ENCODE measurements around the gene SLC38A3. TPM values are rescaled to one million over a fixed set of nuclear protein-coding genes. Genes with fewer than 3 reads are reported as not detected.
A peak's percentile ranks its signal among the peaks of the same experiment; 100 is the strongest.

SLC38A3 gene
- total RNA-seq, 1 donor from 2014 or later, result not detected

GRCh38 chr3:50162034-50162883, 42.8 kb upstream of the SLC38A3 start:
- TF ChIP-seq CTCF (IDR thresholded peaks at IDR 0.05; ENCODE audit: partially characterized antibody, unreplicated experiment), result no peak
- peaks cover 29% of the 10 kb centered on the region for H3K4me1 Mint-ChIP-seq (ENCODE audit: low read depth, unreplicated experiment)
- H3K27ac Mint-ChIP-seq (ENCODE audit: unreplicated experiment), result no peak overlapping the region
- H3K27me3 Mint-ChIP-seq (ENCODE audit: unreplicated experiment), result peaks cover 6% of the 10 kb centered on the region
- no peak for DNase-seq
- no peaks in the 10 kb centered on the region for H3K36me3 Mint-ChIP-seq (ENCODE audit: unreplicated experiment)
- peaks cover 1% of the 10 kb centered on the region for H3K9me3 Mint-ChIP-seq (ENCODE audit: unreplicated experiment)
- H3K4me3 Mint-ChIP-seq (ENCODE audit: unreplicated experiment), result no peak overlapping the region

- Mint-ChIP-seq H3K27me3 (ENCODE audit: unreplicated experiment) (peaks cover 4% of the 10 kb centered on the region), H3K4me1 (ENCODE audit: low read depth, unreplicated experiment) (peaks cover 28% of the 10 kb centered on the region), H3K36me3 (ENCODE audit: unreplicated experiment) (no peaks in the 10 kb centered on the region), H3K27ac (ENCODE audit: unreplicated experiment) (no peak overlapping the region), H3K4me3 (ENCODE audit: unreplicated experiment) (no peak overlapping the region), H3K9me3 (ENCODE audit: unreplicated experiment) (peaks cover 7% of the 10 kb centered on the region)
- TF ChIP-seq CTCF (IDR thresholded peaks at IDR 0.05; ENCODE audit: partially characterized antibody, unreplicated experiment), result no peak
- DNase-seq, result no peak
Observed at GRCh38 chr3:50163572-50164455, 41.3 kb upstream of the SLC38A3 start.

GRCh38 chr3:50164481-50164880, 40.6 kb upstream of the SLC38A3 start:
- Mint-ChIP-seq H3K4me3 (ENCODE audit: unreplicated experiment) (peak overlapping the region; percentile 42), H3K27me3 (ENCODE audit: unreplicated experiment) (peaks cover 4% of the 10 kb centered on the region), H3K36me3 (ENCODE audit: unreplicated experiment) (no peaks in the 10 kb centered on the region), H3K27ac (ENCODE audit: unreplicated experiment) (peak overlapping the region; percentile 62), H3K4me1 (ENCODE audit: low read depth, unreplicated experiment) (peaks cover 28% of the 10 kb centered on the region), H3K9me3 (ENCODE audit: unreplicated experiment) (peaks cover 7% of the 10 kb centered on the region)
- no peak for TF ChIP-seq CTCF (IDR thresholded peaks at IDR 0.05; ENCODE audit: partially characterized antibody, unreplicated experiment)
- DNase-seq, result no peak

GRCh38 chr3:50164984-50165909, 39.8 kb upstream of the SLC38A3 start:
- H3K4me1 Mint-ChIP-seq (ENCODE audit: low read depth, unreplicated experiment), result peaks cover 26% of the 10 kb centered on the region
- peak overlapping the region; percentile 42 for H3K4me3 Mint-ChIP-seq (ENCODE audit: unreplicated experiment)
- H3K27ac Mint-ChIP-seq (ENCODE audit: unreplicated experiment), result peak overlapping the region; percentile 62
- H3K27me3 Mint-ChIP-seq (ENCODE audit: unreplicated experiment), result peaks cover 4% of the 10 kb centered on the region
- TF ChIP-seq CTCF (IDR thresholded peaks at IDR 0.05; ENCODE audit: partially characterized antibody, unreplicated experiment), result no peak
- no peaks in the 10 kb centered on the region for H3K36me3 Mint-ChIP-seq (ENCODE audit: unreplicated experiment)
- DNase-seq, result no peak
- peaks cover 7% of the 10 kb centered on the region for H3K9me3 Mint-ChIP-seq (ENCODE audit: unreplicated experiment)
